Right atrium auricular region (tissue), 2 donors: ENCODE measurements around the gene LAMA5. TPM values are rescaled to one million over a fixed set of nuclear protein-coding genes. Genes with fewer than 3 reads are reported as not detected.

Source experiments
- DNase-seq: peaks from one replicate; pipeline ENCODE4 v3.0.0-alpha.2; 2019; ENCODE audit warnings: low spot score
- H3K27ac ChIP-seq, 2 donors: fragments of 200-600 bp; sonication (generic); 1 replicate in 1 of 2; 2 replicates in 1 of 2; pipeline ENCODE4 v1.5.1; 2016 to 2019
- H3K27me3 ChIP-seq, 2 donors: fragments of 200-600 bp; sonication (generic); one replicate each; pipeline versions ENCODE4 v1.5.1 to v1.6.0; 2017 to 2019
- H3K36me3 ChIP-seq: fragments of 200-600 bp; sonication (generic); one replicate; pipeline ENCODE4 v1.5.1; 2016
- H3K4me1 ChIP-seq, 2 donors: fragments of 200-600 bp; sonication (generic); one replicate each; pipeline versions ENCODE4 v1.5.1 to v1.6.0; 2017 to 2019
- H3K4me3 ChIP-seq, 2 donors: fragments of 200-600 bp; sonication (generic); 1 replicate in 1 of 2; 2 replicates in 1 of 2; pipeline ENCODE4 v1.5.1; 2017 to 2019; ENCODE audit warnings: mild to moderate bottlenecking in 1 of 2, moderate library complexity in 1 of 2
- H3K9me3 ChIP-seq, 2 donors: fragments of 200-600 bp; sonication (generic); one replicate each; pipeline ENCODE4 v1.5.1; 2019
- CTCF ChIP-seq, 2 donors: fragments of 200-600 bp; sonication (generic); IDR thresholded peaks; one replicate each; pipeline ENCODE4 v1.5.1; 2019; ENCODE audit warnings: antibody characterized with exemption in 2 of 2
- total RNA-seq, 2 donors: library from RNA; depleted of rRNA; stranded (reverse); fragments of >200 nt; gene quantifications; one replicate each; pipeline ENCODE4 v1.1.0, GENCODE V29; 2016

LAMA5 gene
- total RNA-seq, 2 donors from 2014 or later, result 61.1 to 69.4 TPM

GRCh38 chr20:62328684-62329388, 38.3 kb downstream of the LAMA5 start:
- no peak for DNase-seq
- no peaks in the 10 kb centered on the region for H3K27me3 ChIP-seq
- no peak overlapping the region for H3K4me3 ChIP-seq
- no peaks in the 10 kb centered on the region for H3K4me1 ChIP-seq
- peaks cover 96% of the 10 kb centered on the region for H3K36me3 ChIP-seq
- H3K9me3 ChIP-seq, result no peaks in the 10 kb centered on the region
- TF ChIP-seq CTCF (IDR thresholded peaks at IDR 0.05), result no peak
- no peak overlapping the region for H3K27ac ChIP-seq

DNA sequence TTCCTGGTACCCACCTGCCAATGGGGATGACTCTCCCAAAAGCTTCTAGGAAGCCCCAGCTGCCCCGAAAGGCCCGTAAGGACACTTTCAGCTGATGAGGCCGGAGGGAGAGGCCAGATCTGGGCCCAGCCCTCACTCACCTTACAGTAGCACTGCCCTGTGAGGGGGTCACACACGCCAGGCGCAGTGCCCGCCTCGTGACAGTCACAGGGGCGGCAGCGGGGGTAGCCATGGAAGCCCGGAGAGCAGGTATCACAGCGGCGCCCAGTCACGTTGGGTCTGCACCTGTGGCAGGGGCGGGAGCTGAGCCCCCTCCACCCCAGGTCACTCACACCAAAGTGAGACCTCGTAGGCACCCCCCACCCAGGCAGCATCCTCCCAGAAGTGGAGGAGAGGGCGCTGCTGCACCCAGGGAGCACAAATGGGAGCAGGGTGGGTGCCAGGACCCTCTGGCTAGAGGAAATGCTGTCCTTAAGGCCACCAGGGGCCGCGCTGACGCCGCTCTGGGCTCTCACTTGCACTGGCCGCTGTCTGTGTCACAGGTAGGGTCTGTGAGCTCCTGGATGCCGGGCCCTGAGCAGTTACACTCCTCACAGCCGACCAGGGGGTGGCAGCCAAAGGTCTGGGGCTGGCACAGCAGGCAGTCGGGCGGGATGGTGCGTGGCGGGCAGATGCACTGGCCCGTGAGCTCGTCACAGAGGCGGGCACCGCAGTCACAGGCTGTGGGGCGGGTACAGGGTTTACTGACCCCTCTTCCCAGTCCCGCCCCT, 39.2 kb downstream of the LAMA5 start:
- H3K27me3 ChIP-seq, result no peaks in the 10 kb centered on the region
- no peak for TF ChIP-seq CTCF (IDR thresholded peaks at IDR 0.05)
- H3K9me3 ChIP-seq, result no peaks in the 10 kb centered on the region
- H3K4me1 ChIP-seq, result no peaks in the 10 kb centered on the region
- no peak overlapping the region for H3K4me3 ChIP-seq
- H3K27ac ChIP-seq, result no peak overlapping the region
- H3K36me3 ChIP-seq, result peaks cover 94% of the 10 kb centered on the region
- no peak for DNase-seq

DNA sequence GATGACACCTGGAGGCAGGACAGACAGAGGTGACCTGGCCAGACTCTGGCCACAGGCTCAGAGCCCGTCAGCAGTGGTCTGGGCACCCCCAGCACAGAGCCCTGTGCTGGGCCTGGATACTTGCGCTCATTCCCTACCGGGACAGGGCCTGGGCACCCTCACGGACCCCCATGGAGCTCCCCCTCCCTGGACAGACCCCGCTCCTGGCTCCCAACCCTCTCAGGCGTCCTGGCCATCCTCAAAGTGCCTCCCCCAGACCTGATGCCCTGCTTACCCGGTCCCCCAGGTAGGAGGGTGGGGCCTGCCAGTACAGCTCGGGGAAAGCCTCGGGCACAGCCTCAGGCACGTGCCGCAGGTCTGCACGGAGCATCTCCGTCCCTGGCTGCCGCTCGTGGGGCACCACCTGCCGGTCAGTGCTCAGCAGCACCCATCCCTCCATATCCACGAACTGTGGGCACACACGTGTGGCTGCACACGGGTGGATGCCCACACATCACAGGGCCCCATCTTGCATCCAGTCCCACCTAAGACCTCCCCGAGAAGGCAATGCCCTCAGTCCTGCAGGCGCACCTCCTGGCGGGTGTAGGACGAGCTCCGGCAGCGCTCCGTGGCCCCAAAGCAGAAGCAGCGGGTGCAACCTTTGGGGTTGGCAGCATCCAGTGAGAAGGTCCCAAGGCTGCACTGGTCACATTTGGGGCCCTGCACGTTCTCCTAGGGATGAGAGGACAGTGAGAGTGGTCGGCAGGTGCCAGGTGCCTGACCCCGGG, 40.0 kb downstream of the LAMA5 start:
- Histone ChIP-seq H3K27me3 (no peaks in the 10 kb centered on the region), H3K9me3 (no peaks in the 10 kb centered on the region), H3K36me3 (peaks cover 86% of the 10 kb centered on the region), H3K27ac (no peak overlapping the region), H3K4me3 (no peak overlapping the region), H3K4me1 (no peaks in the 10 kb centered on the region)
- DNase-seq, result no peak
- no peak for TF ChIP-seq CTCF (IDR thresholded peaks at IDR 0.05)

DNA sequence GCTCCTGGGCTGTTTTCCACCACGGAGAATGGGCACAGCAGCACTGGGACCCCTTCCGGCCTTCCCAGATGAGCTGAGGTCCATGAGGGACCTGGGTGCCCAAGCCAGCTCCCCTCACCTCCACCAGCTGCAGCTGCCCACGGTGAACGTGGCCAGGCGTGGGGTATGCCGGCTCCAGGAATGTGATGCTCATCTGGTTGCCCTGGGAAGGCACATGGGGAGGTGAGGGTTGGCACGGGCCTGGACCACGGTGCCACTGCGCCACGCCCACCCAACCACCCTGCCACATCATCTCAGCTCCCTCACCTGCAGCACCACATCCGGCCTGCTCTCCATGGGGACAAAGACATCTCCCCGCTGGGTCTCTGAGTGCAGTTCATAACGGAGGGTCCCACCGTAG, 40.6 kb downstream of the LAMA5 start:
- no peak for DNase-seq
- TF ChIP-seq CTCF (IDR thresholded peaks at IDR 0.05), result no peak
- H3K9me3 ChIP-seq, result no peaks in the 10 kb centered on the region

DNA sequence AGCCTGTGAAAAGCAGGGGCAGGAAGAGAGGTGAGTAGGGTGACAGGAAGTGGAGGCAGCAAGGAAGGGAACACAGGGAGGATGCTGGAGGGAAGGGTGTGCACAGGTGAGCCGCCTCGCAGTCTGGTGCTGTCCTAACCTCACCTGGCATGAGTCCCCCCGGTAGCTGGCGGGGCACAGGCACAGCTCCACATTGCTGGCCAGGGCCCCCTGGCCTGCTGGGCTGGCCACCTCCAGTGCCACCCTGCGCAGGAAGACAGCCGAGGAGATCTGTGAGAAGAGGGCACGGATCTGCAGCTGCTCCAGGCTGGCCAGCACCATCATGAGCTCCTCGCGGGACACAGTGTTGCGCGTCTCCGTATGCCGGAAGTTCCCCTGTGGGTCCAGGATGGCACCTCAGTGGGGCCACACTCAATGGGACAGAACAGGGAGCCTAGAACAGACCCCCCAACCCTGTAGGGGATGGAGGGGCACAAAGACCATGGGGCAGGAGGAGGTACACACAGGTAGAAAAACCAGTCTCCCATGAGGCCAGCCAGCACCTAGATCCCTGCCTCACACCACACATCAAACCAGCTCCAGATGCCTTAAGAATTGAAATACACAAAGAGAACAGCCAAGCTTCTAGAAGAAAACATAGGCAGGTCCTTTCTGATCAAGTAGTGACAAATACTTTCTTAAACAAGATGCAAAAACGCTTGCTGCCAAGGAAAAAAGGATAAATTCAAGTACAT, 41.8 kb downstream of the LAMA5 start:
- H3K9me3 ChIP-seq, result no peaks in the 10 kb centered on the region
- H3K27me3 ChIP-seq, result no peaks in the 10 kb centered on the region
- no peak overlapping the region for H3K4me3 ChIP-seq
- TF ChIP-seq CTCF (IDR thresholded peaks at IDR 0.05), result no peak
- DNase-seq, result no peak
- no peak overlapping the region for H3K27ac ChIP-seq
- no peaks in the 10 kb centered on the region for H3K4me1 ChIP-seq
- peaks cover 75% of the 10 kb centered on the region for H3K36me3 ChIP-seq

More for the DNA sequence above, 40.6 kb downstream of the LAMA5 start:
- Histone ChIP-seq H3K36me3 (peaks cover 80% of the 10 kb centered on the region), H3K4me1 (no peaks in the 10 kb centered on the region), H3K27ac (no peak overlapping the region), H3K4me3 (no peak overlapping the region), H3K27me3 (no peaks in the 10 kb centered on the region)
